ENCODE data around the gene PRDM16. TPM values are rescaled to one million over a fixed set of nuclear protein-coding genes. Genes with fewer than 3 reads are reported as not detected.

PRDM16 gene
- total RNA-seq, 4 donors from 2014 or later = 0.41 to 0.95 TPM; not detected in 2

GRCh38 chr1:3350506-3351261, 281.7 kb downstream of the PRDM16 start:
- in situ Hi-C loops (cut with MboI; ENCODE audit: low pct_ligation_motif_present in 1 of 4, low pct_unique_long_range_greater_than_20kb in 1 of 4, low sequenced_read_pairs in 3 of 4) = no loop called here
- 69 to 80% methylated on average over 3 to 20 of the region's 20 CpGs for whole genome bisulfite sequencing, 2 donors (ENCODE audit: low coverage in 1 of 2)
- Histone ChIP-seq H3K27me3 (no peaks in the 10 kb centered on the region), H3K4me3 (no peak overlapping the region), H3K27ac (peak overlapping the region; percentile 43 to 92 (median 78)), H3K36me3 (no peaks in the 10 kb centered on the region), H3K9me3 (no peaks in the 10 kb centered on the region), H3K4me1 (peaks cover 11 to 33% (median 19%) of the 10 kb centered on the region in 4 donors)
- intact Hi-C loops (cut with DNase I; ENCODE audit: low total_unique reads) = no loop called here
- TF ChIP-seq POLR2AphosphoS5 (IDR thresholded peaks at IDR 0.05) (no peak), CTCF (IDR thresholded peaks at IDR 0.05) (peak in 1 of 5 experiments; percentile 9)
- no peak for DNase-seq

GRCh38 chr1:3351449-3352298, 282.7 kb downstream of the PRDM16 start:
- no peaks in the 10 kb centered on the region for H3K9me3 ChIP-seq
- TF ChIP-seq CTCF (IDR thresholded peaks at IDR 0.05) (no peak), EP300 (IDR thresholded peaks at IDR 0.05; ENCODE audit: low read depth) (no peak), POLR2AphosphoS5 (IDR thresholded peaks at IDR 0.05) (no peak), POLR2A (IDR thresholded peaks at IDR 0.05) (no peak)
- no peaks in the 10 kb centered on the region for H3K27me3 ChIP-seq
- no peaks in the 10 kb centered on the region for H3K36me3 ChIP-seq
- no peak overlapping the region for H3K4me3 ChIP-seq
- in situ Hi-C loops (cut with MboI; ENCODE audit: low pct_ligation_motif_present in 1 of 4, low pct_unique_long_range_greater_than_20kb in 1 of 4, low sequenced_read_pairs in 3 of 4) (no loop called here), intact Hi-C loops (cut with DNase I; ENCODE audit: low total_unique reads) (no loop called here)
- WGBS, 2 donors (ENCODE audit: low coverage in 1 of 2) = 51% methylated on average over 10 of the region's 11 CpGs; no CpG with 5 or more reads in 1 of the 2 donors
- H3K27ac ChIP-seq = peak overlapping the region; percentile 75 to 92 (median 81)
- peaks cover 11 to 33% (median 19%) of the 10 kb centered on the region in 4 donors for H3K4me1 ChIP-seq
- no peak for DNase-seq

- Histone ChIP-seq H3K4me1 (peaks cover 11 to 33% (median 19%) of the 10 kb centered on the region in 4 donors), H3K36me3 (no peaks in the 10 kb centered on the region), H3K27ac (peak overlapping the region; percentile 75 to 92 (median 81)), H3K4me3 (no peak overlapping the region), H3K9me3 (no peaks in the 10 kb centered on the region), H3K27me3 (no peaks in the 10 kb centered on the region)
- TF ChIP-seq EP300 (IDR thresholded peaks at IDR 0.05; ENCODE audit: low read depth) = peak; percentile 79
- TF ChIP-seq POLR2A (IDR thresholded peaks at IDR 0.05) = no peak
- TF ChIP-seq POLR2AphosphoS5 (IDR thresholded peaks at IDR 0.05) = peak; percentile 46 to 75 (median 58)
- no peak for TF ChIP-seq CTCF (IDR thresholded peaks at IDR 0.05)
- DNase-seq = peak; percentile 39
- 63 to 71% methylated on average over 7 to 28 of the region's 30 CpGs for WGBS, 2 donors (ENCODE audit: low coverage in 1 of 2)
- in situ Hi-C loops (cut with MboI; ENCODE audit: low pct_ligation_motif_present in 1 of 4, low pct_unique_long_range_greater_than_20kb in 1 of 4, low sequenced_read_pairs in 3 of 4) (no loop called here), intact Hi-C loops (cut with DNase I; ENCODE audit: low total_unique reads) (no loop called here)
Measured at GRCh38 chr1:3352299-3352951, 283.4 kb downstream of the PRDM16 start.

- DNase-seq = peak; percentile 64
- TF ChIP-seq EP300 (IDR thresholded peaks at IDR 0.05; ENCODE audit: low read depth) (no peak), POLR2A (IDR thresholded peaks at IDR 0.05) (no peak), POLR2AphosphoS5 (IDR thresholded peaks at IDR 0.05) (no peak), CTCF (IDR thresholded peaks at IDR 0.05) (no peak)
- intact Hi-C loops (cut with DNase I; ENCODE audit: low total_unique reads) (no loop called here), in situ Hi-C loops (cut with MboI; ENCODE audit: low pct_ligation_motif_present in 1 of 4, low pct_unique_long_range_greater_than_20kb in 1 of 4, low sequenced_read_pairs in 3 of 4) (no loop called here)
- WGBS, 2 donors (ENCODE audit: low coverage in 1 of 2) = 33% methylated on average over 13 of the region's 13 CpGs; no CpG with 5 or more reads in 1 of the 2 donors
- no peaks in the 10 kb centered on the region for H3K9me3 ChIP-seq
- no peaks in the 10 kb centered on the region for H3K36me3 ChIP-seq
- H3K4me3 ChIP-seq = no peak overlapping the region
- H3K27ac ChIP-seq = peak overlapping the region; percentile 75 to 92 (median 81)
- H3K4me1 ChIP-seq = peaks cover 11 to 33% (median 19%) of the 10 kb centered on the region in 4 donors
- H3K27me3 ChIP-seq = no peaks in the 10 kb centered on the region
Measured at GRCh38 chr1:3352952-3353331, 283.9 kb downstream of the PRDM16 start.
